Body of pancreas (tissue), 4 donors: ENCODE measurements around the gene STIM2.
A peak's percentile ranks its signal among the peaks of the same experiment; 100 is the strongest.

Experiments used
- CTCF ChIP-seq, 7 experiments: fragments of 450-650 bp in 4 of 7; fragments of 200-600 bp in 3 of 7; sonication (generic) in 3 of 7; IDR thresholded peaks; one replicate each; pipeline ENCODE4 v1.5.1; 2016 to 2019; ENCODE audit warnings: antibody characterized with exemption in 7 of 7
- POLR2A ChIP-seq, 3 donors: fragments of 450-650 bp; IDR thresholded peaks; one replicate each; pipeline ENCODE4 v1.6.1; 2016; ENCODE audit warnings: antibody characterized with exemption in 3 of 3, mild to moderate bottlenecking in 2 of 3

DNA sequence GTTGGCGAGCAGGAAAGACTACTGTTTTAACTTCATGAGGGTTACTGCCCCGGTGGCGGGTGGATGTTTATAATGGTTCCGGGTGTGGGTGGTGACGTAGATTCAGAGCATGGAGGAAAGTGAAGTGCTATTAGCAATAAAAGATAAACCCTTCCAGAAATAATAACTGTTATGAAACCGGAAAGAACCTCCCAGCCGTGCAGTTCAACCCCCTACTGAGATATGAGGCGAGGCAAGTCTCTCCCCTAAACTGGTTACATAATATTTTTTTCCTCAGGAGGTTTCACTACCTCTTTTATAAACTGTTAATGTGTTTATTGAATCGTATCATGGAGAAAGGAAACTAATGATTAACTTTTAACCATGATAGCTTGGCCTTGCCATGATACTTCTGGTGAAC is 33.9 kb upstream of the STIM2 start:
- TF ChIP-seq CTCF (IDR thresholded peaks at IDR 0.05) (no peak), POLR2A (IDR thresholded peaks at IDR 0.05) (peak in 2 of 3 donors; percentile 31 to 37)
